Measurements from ENCODE around the gene PARVB.

The PARVB gene

GRCh38 chr22:44186121-44186510 lies 162.0 kb downstream of the PARVB start:
- no peak for DNase-seq

- DNase-seq = no peak
These were observed 162.6 kb downstream of the PARVB start for GRCh38 chr22:44186737-44187136.

GRCh38 chr22:44187652-44188230 lies 163.6 kb downstream of the PARVB start:
- no peak for DNase-seq

GRCh38 chr22:44188316-44188715 lies 164.2 kb downstream of the PARVB start:
- DNase-seq = no peak

GRCh38 chr22:44188986-44189630 lies 165.0 kb downstream of the PARVB start:
- DNase-seq = no peak

GRCh38 chr22:44190381-44190976 lies 166.4 kb downstream of the PARVB start:
- no peak for DNase-seq

GRCh38 chr22:44191036-44191454 lies 166.9 kb downstream of the PARVB start:
- no peak for DNase-seq

- no peak for DNase-seq
These were observed 168.2 kb downstream of the PARVB start for GRCh38 chr22:44192098-44192815.

GRCh38 chr22:44192816-44193534 lies 168.9 kb downstream of the PARVB start:
- no peak for DNase-seq

GRCh38 chr22:44193535-44193891 lies 169.4 kb downstream of the PARVB start:
- DNase-seq = no peak

- no peak for DNase-seq
These were observed 170.5 kb downstream of the PARVB start for GRCh38 chr22:44194569-44194968.

GRCh38 chr22:44195189-44195871 lies 171.2 kb downstream of the PARVB start:
- no peak for DNase-seq

- no peak for DNase-seq
These were observed 172.1 kb downstream of the PARVB start for GRCh38 chr22:44196241-44196640.

GRCh38 chr22:44196731-44197131 lies 172.6 kb downstream of the PARVB start:
- DNase-seq = no peak

- DNase-seq = no peak
These were observed 173.2 kb downstream of the PARVB start for GRCh38 chr22:44197271-44197670.

GRCh38 chr22:44199164-44199563 lies 175.1 kb downstream of the PARVB start:
- no peak for DNase-seq

GRCh38 chr22:44199866-44200265 lies 175.8 kb downstream of the PARVB start:
- DNase-seq = no peak

- DNase-seq = no peak
These were observed 176.3 kb downstream of the PARVB start for GRCh38 chr22:44200451-44200850.

GRCh38 chr22:44200855-44201550 lies 176.9 kb downstream of the PARVB start:
- DNase-seq = no peak

GRCh38 chr22:44201665-44202064 lies 177.6 kb downstream of the PARVB start:
- DNase-seq = no peak

- peak; percentile 85 for DNase-seq
These were observed 178.2 kb downstream of the PARVB start for GRCh38 chr22:44202261-44202789.

Data from fibroblast of skin of scalp (primary cell).